SW480 (cell line): ENCODE results near the gene MIPEP.

ENCODE experiments used
- DNase-seq: peaks from one replicate; pipeline ENCODE4 v3.0.0-alpha.2; 2016; ENCODE audit warnings: low spot score

The MIPEP gene

GRCh38 chr13:23810685-23811240, 78.4 kb downstream of the MIPEP start:
- no peak for DNase-seq

DNA sequence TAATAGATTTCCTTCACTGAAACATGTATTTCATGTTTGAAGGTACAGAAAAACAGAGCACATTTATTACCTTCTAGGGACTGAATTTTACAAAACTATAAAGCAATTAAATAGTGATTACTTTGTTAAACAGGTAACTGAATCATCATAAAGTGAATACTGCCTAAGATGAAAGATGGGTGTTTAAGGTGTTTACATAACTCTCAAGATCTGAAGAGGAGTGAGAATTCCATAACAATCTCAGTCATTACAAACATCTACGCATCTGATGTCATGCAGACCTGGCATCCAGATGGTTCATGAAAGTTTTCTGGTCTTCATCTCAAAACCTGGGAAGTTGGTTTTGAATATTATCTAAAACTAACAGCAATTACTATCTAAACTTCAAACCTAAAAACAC, 80.4 kb downstream of the MIPEP start:
- DNase-seq: no peak

DNA sequence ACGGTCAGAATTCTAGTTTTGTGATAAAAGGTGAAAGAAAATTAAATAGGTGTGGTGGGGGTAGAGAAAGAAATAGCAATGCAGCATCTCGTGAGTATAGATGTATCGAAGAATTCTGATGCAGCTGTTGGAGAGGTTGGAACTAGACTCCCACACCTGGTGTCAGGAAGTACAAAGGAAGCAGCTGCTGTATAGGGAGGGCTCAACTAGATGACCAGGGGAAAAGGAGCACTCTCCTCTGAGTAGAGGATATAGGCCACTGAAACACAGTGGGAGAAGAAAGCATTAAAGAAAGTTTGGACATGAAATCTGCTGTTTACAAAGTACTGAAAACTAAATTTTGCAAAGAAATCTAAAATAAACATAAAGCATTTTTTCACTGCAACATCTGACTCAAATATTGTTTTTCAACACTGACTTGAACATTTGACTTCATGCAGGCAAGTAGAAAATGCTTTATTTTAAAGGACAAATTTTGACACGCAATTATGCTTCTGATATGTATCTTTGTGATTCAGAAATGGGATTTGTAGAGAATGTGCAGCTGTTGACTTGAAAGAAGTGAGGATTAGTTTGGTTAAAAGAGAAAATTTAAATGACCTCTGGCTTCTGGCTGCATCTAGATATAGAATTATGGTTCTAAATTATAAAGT, 82.2 kb downstream of the MIPEP start:
- no peak for DNase-seq

- DNase-seq: no peak
Observed at GRCh38 chr13:23805821-23806220, 83.4 kb downstream of the MIPEP start.

DNA sequence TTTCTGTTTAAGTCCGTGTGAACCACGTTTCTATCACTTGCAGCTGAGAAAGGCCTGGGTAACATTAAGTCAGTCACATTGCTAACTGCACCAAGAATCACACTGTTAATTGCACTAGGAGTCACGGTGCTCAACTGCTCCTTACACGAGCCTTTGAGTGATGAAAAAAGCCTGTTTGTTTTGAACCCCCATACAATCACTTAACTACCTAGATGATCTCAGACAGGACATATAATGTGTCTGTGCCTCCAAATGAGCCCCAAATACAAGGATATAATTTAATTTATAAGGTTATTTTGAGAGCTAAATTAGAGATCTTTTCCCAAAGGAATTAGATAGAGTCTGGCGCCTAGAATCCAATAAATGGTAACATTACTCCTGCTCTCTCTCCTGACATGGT, 84.1 kb downstream of the MIPEP start:
- DNase-seq: no peak

DNA sequence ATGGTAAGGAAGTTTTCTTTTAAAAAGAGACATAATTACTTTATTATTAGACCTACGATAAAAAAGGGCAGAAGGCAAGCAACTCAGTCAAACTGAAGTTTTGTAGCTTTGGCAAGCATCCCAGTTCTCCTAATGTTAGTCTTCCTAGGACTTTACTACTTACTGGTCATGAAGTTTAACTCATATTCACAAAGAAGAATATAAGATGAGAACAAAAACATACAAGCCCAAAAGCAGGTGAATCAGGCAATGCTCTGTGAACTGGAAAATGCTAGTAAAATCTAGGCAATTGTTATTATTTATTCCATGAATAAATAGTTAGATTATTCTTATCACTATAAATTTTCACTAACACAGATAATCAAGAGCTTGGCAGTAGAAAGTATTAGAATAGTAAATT, 85.0 kb downstream of the MIPEP start:
- DNase-seq: no peak

DNA sequence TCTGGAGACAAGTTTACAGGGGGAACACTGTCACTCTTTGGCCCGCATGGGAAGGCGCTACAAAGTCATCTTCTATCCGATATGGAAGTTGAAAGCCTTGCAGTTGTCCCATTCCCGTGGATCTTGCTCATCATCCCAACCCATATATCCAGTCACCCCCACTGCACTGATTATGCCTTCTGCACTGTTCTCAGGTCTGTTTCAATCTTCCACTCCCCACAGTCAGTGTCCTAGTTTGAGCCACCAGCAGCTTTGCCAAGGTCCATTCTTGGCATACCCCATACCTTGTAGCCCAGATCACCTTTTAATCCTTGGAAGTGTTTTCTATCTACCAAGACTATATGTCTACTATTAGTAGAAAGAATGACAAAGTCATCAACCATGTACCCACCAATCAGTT, 88.1 kb downstream of the MIPEP start:
- no peak for DNase-seq

DNA sequence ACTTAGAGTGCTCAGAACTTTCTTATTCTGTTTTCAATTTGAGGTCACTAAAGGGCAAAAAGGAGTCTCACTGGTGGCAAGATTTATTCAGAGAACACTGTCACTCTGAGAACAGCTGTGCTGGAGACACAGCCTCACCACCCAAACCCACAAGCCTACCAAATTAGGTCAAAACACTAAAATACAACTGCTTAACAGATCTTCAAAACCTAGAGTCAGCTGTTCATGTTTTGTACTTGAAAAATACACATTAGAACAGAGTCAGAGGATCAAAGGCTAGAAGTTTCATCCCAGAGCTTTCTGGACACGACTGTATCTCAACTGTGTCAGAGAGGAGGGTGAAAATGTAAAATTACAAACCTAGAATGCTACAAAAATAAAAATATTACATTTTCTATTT, 89.3 kb downstream of the MIPEP start:
- DNase-seq: no peak

DNA sequence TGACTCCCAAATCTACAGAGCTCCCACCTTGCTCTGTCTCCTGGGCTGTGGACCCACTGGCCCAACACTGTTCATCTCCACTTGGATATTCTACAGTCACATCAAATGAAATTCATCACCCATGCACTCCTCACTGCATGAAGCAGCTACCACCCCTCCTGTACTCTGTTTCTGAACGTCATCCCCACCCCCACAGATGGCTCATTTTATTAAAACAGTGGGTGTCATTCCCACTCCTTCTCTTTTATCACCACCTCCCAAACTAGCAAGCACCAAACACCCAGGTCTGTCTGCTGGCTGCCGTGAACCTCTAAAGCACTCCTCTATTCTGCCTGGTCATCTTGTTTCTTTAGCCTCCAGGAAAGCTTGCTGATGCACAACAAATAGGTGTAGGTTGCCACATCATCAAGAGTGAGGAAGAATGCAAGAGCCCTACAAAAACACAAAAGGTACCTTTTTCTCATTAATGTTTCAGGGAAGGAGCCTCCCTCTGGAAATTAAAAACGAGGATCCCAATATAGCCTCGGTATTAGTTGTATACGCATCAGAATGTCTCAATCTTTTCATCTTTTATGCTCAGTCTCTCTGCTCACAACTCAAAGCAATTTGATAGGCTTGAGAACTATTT, 91.8 kb downstream of the MIPEP start:
- no peak for DNase-seq

- DNase-seq: no peak
Observed at GRCh38 chr13:23796551-23796950, 92.6 kb downstream of the MIPEP start.

DNA sequence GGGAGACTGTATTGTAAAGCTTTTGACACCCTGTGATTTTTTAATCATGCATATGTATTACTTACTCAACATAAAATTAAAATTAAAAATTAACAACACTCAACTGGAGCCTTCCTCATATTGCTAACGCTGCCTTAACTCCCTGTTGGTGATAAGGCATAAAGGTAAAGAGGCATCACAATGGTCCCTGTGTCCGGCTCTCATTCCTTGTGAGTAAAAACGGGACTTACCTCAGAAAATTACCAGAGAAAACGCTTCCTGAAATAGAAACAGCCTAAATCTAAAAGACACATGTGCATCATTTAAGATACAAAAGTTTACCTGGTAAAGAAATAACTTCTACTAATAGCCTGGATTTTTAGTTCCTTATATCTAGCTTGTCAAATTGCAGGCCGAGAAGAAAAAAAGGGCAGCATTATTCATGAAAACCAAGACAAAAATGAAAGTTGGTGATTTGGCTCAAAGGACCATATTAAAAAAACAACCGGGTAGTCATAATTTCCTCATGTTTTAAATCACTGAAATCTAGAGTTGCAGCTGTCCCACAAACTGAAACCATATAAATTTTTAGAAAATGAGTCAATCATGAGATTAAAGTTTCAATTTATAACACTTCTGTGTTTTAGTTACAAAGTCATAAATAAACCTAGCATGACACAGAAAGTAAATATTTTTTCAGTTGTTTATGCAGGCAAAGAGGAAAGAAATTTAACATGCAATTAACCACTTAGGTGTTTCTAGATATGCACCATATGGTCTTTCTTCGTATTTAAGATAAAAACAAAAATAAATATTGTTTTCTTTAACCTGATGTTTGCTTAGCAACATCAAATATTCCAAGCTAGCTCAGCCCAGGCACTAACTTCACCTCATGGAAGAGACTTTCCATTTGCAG, 94.7 kb downstream of the MIPEP start:
- DNase-seq: no peak

- DNase-seq: no peak
Observed at GRCh38 chr13:23793711-23794110, 95.5 kb downstream of the MIPEP start.

GRCh38 chr13:23792680-23793079, 96.5 kb downstream of the MIPEP start:
- no peak for DNase-seq

- DNase-seq: no peak
Observed at GRCh38 chr13:23790577-23791170, 98.5 kb downstream of the MIPEP start.

DNA sequence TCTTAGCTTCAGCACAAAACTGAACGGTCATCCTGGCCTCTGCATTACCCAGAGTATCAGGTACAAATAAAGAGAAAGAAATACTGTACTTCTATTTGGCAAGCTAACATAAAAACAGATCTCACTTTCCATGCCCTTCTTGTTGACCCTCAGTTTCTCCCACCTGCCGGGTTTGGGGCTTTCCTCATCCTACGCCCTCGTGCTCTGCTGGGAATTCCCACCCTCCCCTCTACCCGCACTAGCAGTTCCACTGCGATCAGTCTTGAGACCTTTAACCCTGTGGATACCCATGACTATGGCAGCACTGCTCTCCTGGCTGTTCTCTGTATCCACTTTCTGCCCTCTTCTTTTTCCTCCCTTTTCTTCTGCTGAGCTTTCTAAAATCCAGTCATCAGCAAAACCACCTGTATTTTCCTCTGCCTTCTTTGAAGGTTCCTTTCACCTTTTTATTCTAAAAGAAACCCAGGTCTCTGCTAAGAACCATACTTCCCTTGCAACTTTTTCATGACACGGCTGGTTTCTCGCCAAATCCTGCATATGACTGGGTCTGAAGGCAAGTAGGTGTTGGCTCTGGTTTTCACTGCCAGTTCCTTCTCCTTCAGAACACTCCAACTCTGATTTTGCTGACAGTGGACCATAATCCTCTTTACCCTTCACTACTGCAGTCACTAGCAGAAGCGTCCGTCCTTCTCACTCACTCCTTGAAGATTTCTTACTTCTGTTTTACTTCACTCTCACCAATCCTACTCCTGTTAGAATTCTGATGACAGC, 99.4 kb downstream of the MIPEP start:
- DNase-seq: no peak

DNA sequence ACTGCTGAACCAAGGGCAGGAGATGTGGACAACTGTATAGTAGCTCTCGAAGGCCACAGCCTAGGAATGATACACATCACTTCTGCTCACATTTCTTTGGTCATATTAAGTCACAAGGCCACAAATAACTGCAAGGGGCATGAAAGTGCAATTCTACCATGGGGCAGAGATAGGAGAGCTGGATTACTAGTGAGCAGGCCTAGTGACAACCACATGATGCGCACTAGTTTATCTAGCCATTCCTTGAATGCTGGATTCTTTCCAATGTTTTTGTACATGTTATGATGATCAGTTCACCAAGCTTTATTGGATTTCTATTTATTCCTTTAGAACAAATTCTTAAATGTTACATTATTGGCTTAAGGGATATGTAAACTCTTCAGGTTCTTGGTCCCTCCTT, 100.7 kb downstream of the MIPEP start:
- DNase-seq: no peak

- no peak for DNase-seq
Observed at GRCh38 chr13:23787464-23787863, 101.7 kb downstream of the MIPEP start.

DNA sequence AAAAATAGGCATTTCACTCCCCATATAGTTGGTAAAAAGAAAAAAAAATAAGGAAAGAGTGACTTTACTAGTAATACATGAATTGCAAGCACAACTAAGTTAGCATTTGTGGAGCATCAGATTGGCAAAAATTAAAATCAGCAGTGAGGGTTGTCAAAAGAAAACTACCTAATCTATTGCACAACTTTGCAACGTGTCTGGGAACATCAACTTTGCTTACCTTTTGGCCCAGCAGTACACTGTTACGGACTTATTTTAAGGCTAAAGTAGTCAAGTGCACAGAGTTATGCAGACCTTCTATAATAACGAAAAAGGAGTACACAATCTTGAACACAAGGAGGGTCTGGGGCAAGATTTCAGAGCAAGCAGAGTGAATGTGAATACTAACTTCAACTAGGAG, 102.6 kb downstream of the MIPEP start:
- DNase-seq: no peak

GRCh38 chr13:23778879-23779278, 110.3 kb downstream of the MIPEP start:
- no peak for DNase-seq

DNA sequence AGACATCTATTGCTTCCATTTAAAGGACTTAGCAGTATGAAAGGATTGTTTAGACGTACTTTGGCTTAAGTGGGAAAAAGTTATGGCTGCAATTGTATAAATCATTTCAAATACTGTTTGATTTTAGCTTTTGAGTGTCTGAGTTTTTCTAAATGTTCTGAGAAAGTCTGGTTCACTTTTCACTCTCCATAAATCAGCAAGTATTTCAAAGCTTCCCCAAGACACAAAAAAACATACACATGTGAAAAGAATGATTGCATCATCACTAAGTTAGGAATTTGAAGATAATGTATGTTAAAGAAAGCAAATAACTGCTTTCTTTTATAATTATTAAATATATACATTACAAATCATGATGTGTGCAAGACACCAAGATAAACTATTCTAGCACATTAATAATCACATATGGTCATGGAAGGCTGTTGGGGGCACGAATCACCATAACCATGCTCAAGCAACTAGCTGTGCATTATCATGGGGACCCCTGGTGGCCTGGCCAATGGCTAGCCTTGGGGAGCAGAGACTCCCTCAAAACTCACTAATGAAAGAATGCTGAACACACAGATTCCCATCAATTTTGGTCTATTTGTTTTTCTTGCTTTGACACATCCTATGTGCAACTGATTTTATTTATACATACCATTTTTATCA, 111.1 kb downstream of the MIPEP start:
- no peak for DNase-seq

DNA sequence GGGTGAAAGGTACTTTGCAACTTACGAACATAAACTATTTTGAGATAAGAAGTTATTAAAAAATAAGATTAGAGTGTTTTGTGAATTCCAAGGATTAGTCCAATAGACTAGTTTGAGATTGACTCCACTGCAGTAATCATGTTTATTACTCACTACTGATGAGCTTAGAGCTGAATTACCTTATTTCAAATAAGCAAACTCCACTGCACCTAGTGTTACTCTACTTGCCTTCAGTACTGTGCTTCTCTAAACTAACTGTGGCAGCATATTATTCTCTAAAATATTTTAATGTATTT, 111.7 kb downstream of the MIPEP start:
- no peak for DNase-seq
